H9 (cell line): ENCODE results near the gene FAM227B. TPM values are rescaled to one million over a fixed set of nuclear protein-coding genes. Genes with fewer than 3 reads are reported as not detected.

ENCODE experiments used
- DNase-seq: peaks from one replicate; pipeline ENCODE4 v3.0.0-alpha.2; 2017
- H2AFZ ChIP-seq: one replicate; pipeline ENCODE4 v1.6.1; 2013; ENCODE audit warnings: mild to moderate bottlenecking, low read length, control low read depth, moderate library complexity
- H2AK5ac ChIP-seq: 2 replicates; pipeline ENCODE4 v1.6.1; 2013; ENCODE audit warnings: low read length, control low read depth, mixed read lengths; ENCODE audit not compliant: insufficient read length
- H2BK120ac ChIP-seq: one replicate; pipeline ENCODE4 v1.6.1; 2013; ENCODE audit warnings: low read depth, mild to moderate bottlenecking, low read length, control low read depth, inconsistent platforms; ENCODE audit not compliant: poor library complexity, severe bottlenecking
- H2BK12ac ChIP-seq: 2 replicates; pipeline ENCODE4 v1.6.1; 2013; ENCODE audit warnings: low read length, control low read depth, mixed read lengths, low read depth; ENCODE audit not compliant: insufficient read length
- H2BK15ac ChIP-seq: 2 replicates; pipeline ENCODE4 v1.6.1; 2013; ENCODE audit warnings: low read depth, low read length, control low read depth
- H2BK20ac ChIP-seq: one replicate; pipeline ENCODE4 v1.6.1; 2013; ENCODE audit warnings: low read depth, mild to moderate bottlenecking, low read length, control low read depth, inconsistent platforms; ENCODE audit not compliant: poor library complexity, severe bottlenecking
- H2BK5ac ChIP-seq: 2 replicates; pipeline ENCODE4 v1.6.1; 2013; ENCODE audit warnings: low read length, control low read depth, mixed read lengths; ENCODE audit not compliant: insufficient read length
- H3K14ac ChIP-seq: 2 replicates; pipeline ENCODE4 v1.6.1; 2013; ENCODE audit warnings: low read length, control low read depth; ENCODE audit not compliant: insufficient read depth
- H3K18ac ChIP-seq: 2 replicates; pipeline ENCODE4 v1.6.1; 2013; ENCODE audit warnings: low read depth, mild to moderate bottlenecking, mixed read lengths, low read length, control low read depth; ENCODE audit not compliant: insufficient read length
- H3K23ac ChIP-seq: 2 replicates; pipeline ENCODE4 v1.6.1; 2013; ENCODE audit warnings: low read length, control low read depth, mixed read lengths, low read depth; ENCODE audit not compliant: insufficient read length
- H3K23me2 ChIP-seq: 2 replicates; pipeline ENCODE4 v1.6.1; 2013; ENCODE audit warnings: low read depth, mild to moderate bottlenecking, mixed read lengths, low read length, control low read depth; ENCODE audit not compliant: insufficient read length, poor library complexity, severe bottlenecking
- H3K27ac ChIP-seq: 2 replicates; pipeline ENCODE4 v1.5.1; 2013; ENCODE audit warnings: low read length, control low read depth, mixed read lengths, low read depth; ENCODE audit not compliant: insufficient read length
- H3K27me3 ChIP-seq: 2 replicates; pipeline ENCODE4 v1.6.1; 2013; ENCODE audit warnings: low read length, control low read depth, inconsistent platforms; ENCODE audit not compliant: insufficient read depth
- H3K4ac ChIP-seq: 2 replicates; pipeline ENCODE4 v1.6.1; 2013; ENCODE audit warnings: low read depth, mild to moderate bottlenecking, control low read depth, inconsistent platforms, low read length, moderate library complexity
- H3K4me1 ChIP-seq: 2 replicates; pipeline ENCODE4 v1.6.1; 2013; ENCODE audit warnings: low read length, control low read depth, inconsistent platforms; ENCODE audit not compliant: insufficient read depth
- H3K4me2 ChIP-seq: 2 replicates; pipeline ENCODE4 v1.6.1; 2013; ENCODE audit warnings: low read length, control low read depth, mixed read lengths; ENCODE audit not compliant: insufficient read length, insufficient read depth
- H3K56ac ChIP-seq: 2 replicates; pipeline ENCODE4 v1.6.1; 2013; ENCODE audit warnings: low read depth, mild to moderate bottlenecking, mixed read lengths, low read length, control low read depth; ENCODE audit not compliant: insufficient read length
- H3K79me1 ChIP-seq: 2 replicates; pipeline ENCODE4 v1.6.1; 2013; ENCODE audit warnings: low read depth, mild to moderate bottlenecking, moderate library complexity, low read length, control low read depth, inconsistent platforms; ENCODE audit not compliant: insufficient read depth, poor library complexity, severe bottlenecking
- H3K79me2 ChIP-seq: 2 replicates; pipeline ENCODE4 v1.6.1; 2013; ENCODE audit warnings: low read length, control low read depth, inconsistent platforms; ENCODE audit not compliant: insufficient read depth
- H3K9ac ChIP-seq: 2 replicates; pipeline ENCODE4 v1.6.1; 2013; ENCODE audit warnings: low read length, control low read depth, mixed read lengths; ENCODE audit not compliant: insufficient read length; ENCODE audit errors: extremely low read depth
- H3K9me3 ChIP-seq: one replicate; pipeline ENCODE4 v1.6.1; 2013; ENCODE audit warnings: low read depth, low read length, inconsistent platforms; ENCODE audit not compliant: control insufficient read depth
- H3T11ph ChIP-seq: one replicate; pipeline ENCODE4 v1.6.1; 2013; ENCODE audit warnings: mild to moderate bottlenecking, low read length, control low read depth, inconsistent platforms
- H4K20me1 ChIP-seq: one replicate; pipeline ENCODE4 v1.6.1; 2013; ENCODE audit not compliant: control insufficient read depth, insufficient read length, insufficient read depth
- H4K5ac ChIP-seq: 2 replicates; pipeline ENCODE4 v1.6.1; 2013; ENCODE audit warnings: low read depth, mild to moderate bottlenecking, mixed read lengths, low read length, control low read depth; ENCODE audit not compliant: insufficient read length
- H4K8ac ChIP-seq: replicated peaks from 2 replicates; pipeline ENCODE4 v1.6.1; 2013; ENCODE audit warnings: low read length, control low read depth, mixed read lengths, low read depth; ENCODE audit not compliant: insufficient read length
- H4K91ac ChIP-seq: 2 replicates; pipeline ENCODE4 v1.6.1; 2013; ENCODE audit warnings: low read depth, mild to moderate bottlenecking, moderate library complexity, mixed read lengths, low read length, control low read depth; ENCODE audit not compliant: insufficient read length
- H3K27ac Mint-ChIP-seq, 3 experiments: 2 replicates in 2 of 3; 3 replicates in 1 of 3; pipeline ENCODE4 v1.8.0; 2020 to 2021; ENCODE audit warnings: mixed read lengths in 3 of 3, mild to moderate bottlenecking in 1 of 3, moderate library complexity in 1 of 3
- H3K27me3 Mint-ChIP-seq: 2 replicates; pipeline ENCODE4 v1.8.0; 2021; ENCODE audit warnings: low read depth, mild to moderate bottlenecking, moderate library complexity, mixed read lengths
- H3K36me3 Mint-ChIP-seq, 3 experiments: 2 replicates in 2 of 3; 3 replicates in 1 of 3; pipeline ENCODE4 v1.8.0; 2020 to 2021; ENCODE audit warnings: low read depth in 3 of 3, mixed read lengths in 3 of 3; ENCODE audit not compliant: insufficient read depth in 1 of 3
- H3K4me1 Mint-ChIP-seq, 2 experiments: 2 replicates each; pipeline ENCODE4 v1.8.0; 2020; ENCODE audit warnings: mixed read lengths in 2 of 2
- H3K4me3 Mint-ChIP-seq, 2 experiments: 2 replicates in 1 of 2; 3 replicates in 1 of 2; pipeline ENCODE4 v1.8.0; 2020 to 2021; ENCODE audit warnings: mild to moderate bottlenecking in 2 of 2, mixed read lengths in 2 of 2, moderate library complexity in 1 of 2
- H3K9me3 Mint-ChIP-seq, 2 experiments: 2 replicates in 1 of 2; 3 replicates in 1 of 2; pipeline ENCODE4 v1.8.0; 2020; ENCODE audit warnings: mild to moderate bottlenecking in 2 of 2, mixed read lengths in 2 of 2, moderate library complexity in 1 of 2
- WGBS: extraction: QIAGEN DNeasy Blood & Tissue Kit; methylation state at CpG from one replicate; pipeline ENCODE4 v1.1.7; 2013; ENCODE audit warnings: missing lambda C conversion rate, low lambda C conversion rate, mixed read lengths; ENCODE audit not compliant: insufficient read length; ENCODE audit errors: extremely low coverage; 5-methylcytosine and 5-hydroxymethylcytosine counted together
- total RNA-seq: library from RNA; stranded (reverse); gene quantifications from 2 replicates; pipeline ENCODE4 v1.2.1, GENCODE V29; 2021
- TF ChIP-seq, protein P1 (sequence below): fragments of 200-600 bp; sonication (generic); conservative IDR thresholded peaks from 3 replicates; pipeline ENCODE4 v1.8.0; 2021; ENCODE audit warnings: antibody characterized with exemption, mild to moderate bottlenecking

FAM227B gene
- total RNA-seq, 1 experiment from 2014 or later: 5.5 TPM

DNA sequence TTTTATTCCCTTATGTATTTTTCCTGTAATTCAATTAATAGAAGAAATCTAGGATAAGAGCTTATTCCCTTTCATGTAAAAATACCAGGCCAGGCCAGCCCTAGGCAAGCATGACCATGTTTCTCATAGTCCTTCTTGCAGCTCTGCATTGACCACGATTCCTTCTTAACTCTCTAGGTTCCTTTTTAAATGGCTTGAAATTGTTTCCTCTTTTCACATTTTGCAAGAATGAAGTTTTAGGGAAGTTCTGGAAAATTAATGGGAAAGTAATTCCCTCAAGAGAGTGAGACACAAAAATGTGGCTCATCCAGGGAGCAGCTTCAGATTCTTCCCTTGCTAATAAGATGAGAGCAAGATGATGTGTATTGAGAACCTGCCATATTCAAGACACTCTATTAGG is 314.1 kb downstream of the FAM227B start:
- H3K36me3 Mint-ChIP-seq: peaks cover 0 to 3% (median 0%) of the 10 kb centered on the region in 3 experiments; a peak in 1 of 7 replicates
- Histone ChIP-seq H3K4ac (no peak overlapping the region), H2BK120ac (no peak overlapping the region), H3K56ac (no peak overlapping the region), H2BK12ac (no peak overlapping the region), H3T11ph (no peak overlapping the region), H2BK5ac (no peak overlapping the region), H4K91ac (no peak overlapping the region), H3K18ac (no peak overlapping the region), H3K9ac (no peak overlapping the region), H3K79me1 (no peaks in the 10 kb centered on the region), H3K27ac (no peak overlapping the region), H3K23ac (no peak overlapping the region), H3K14ac (no peak overlapping the region), H2AK5ac (no peak overlapping the region), H3K9me3 (no peaks in the 10 kb centered on the region), H2AFZ (no peak overlapping the region), H3K4me2 (no peak overlapping the region), H2BK15ac (no peak overlapping the region), H3K79me2 (no peaks in the 10 kb centered on the region), H3K23me2 (no peaks in the 10 kb centered on the region), H4K5ac (no peak overlapping the region), H3K27me3 (no peaks in the 10 kb centered on the region), H3K4me1 (no peaks in the 10 kb centered on the region), H4K8ac (no peak overlapping the region), H2BK20ac (no peak overlapping the region), H4K20me1 (no peaks in the 10 kb centered on the region)
- no peak overlapping the region for H3K4me3 Mint-ChIP-seq
- no CpG with 5 or more reads among the region's 1 CpG for WGBS
- no peak overlapping the region; a peak in 1 of 7 replicates for H3K27ac Mint-ChIP-seq
- no peaks in the 10 kb centered on the region for H3K9me3 Mint-ChIP-seq
- peaks cover 0 to 3% of the 10 kb centered on the region in 2 experiments; a peak in 1 of 4 replicates for H3K4me1 Mint-ChIP-seq
- TF ChIP-seq, protein P1, sequence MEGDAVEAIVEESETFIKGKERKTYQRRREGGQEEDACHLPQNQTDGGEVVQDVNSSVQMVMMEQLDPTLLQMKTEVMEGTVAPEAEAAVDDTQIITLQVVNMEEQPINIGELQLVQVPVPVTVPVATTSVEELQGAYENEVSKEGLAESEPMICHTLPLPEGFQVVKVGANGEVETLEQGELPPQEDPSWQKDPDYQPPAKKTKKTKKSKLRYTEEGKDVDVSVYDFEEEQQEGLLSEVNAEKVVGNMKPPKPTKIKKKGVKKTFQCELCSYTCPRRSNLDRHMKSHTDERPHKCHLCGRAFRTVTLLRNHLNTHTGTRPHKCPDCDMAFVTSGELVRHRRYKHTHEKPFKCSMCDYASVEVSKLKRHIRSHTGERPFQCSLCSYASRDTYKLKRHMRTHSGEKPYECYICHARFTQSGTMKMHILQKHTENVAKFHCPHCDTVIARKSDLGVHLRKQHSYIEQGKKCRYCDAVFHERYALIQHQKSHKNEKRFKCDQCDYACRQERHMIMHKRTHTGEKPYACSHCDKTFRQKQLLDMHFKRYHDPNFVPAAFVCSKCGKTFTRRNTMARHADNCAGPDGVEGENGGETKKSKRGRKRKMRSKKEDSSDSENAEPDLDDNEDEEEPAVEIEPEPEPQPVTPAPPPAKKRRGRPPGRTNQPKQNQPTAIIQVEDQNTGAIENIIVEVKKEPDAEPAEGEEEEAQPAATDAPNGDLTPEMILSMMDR: no peak
- no peaks in the 10 kb centered on the region; the same call in 1 of the 2 replicates for H3K27me3 Mint-ChIP-seq
- no peak for DNase-seq
